ENCODE data around the gene ASAP2.

The ASAP2 gene

GRCh38 chr2:9291866-9292265 is 85.3 kb downstream of the ASAP2 start:
- no peak for DNase-seq (ENCODE audit: low read depth in 3 of 3, low spot score in 1 of 3)

GRCh38 chr2:9292426-9292825 is 85.8 kb downstream of the ASAP2 start:
- DNase-seq (ENCODE audit: low read depth in 3 of 3, low spot score in 1 of 3), result no peak

- DNase-seq (ENCODE audit: low read depth in 3 of 3, low spot score in 1 of 3), result no peak
These were observed 88.2 kb downstream of the ASAP2 start for GRCh38 chr2:9294764-9295163.

GRCh38 chr2:9296559-9296958 is 89.9 kb downstream of the ASAP2 start:
- no peak for DNase-seq (ENCODE audit: low read depth in 3 of 3, low spot score in 1 of 3)

GRCh38 chr2:9297156-9297555 is 90.5 kb downstream of the ASAP2 start:
- DNase-seq (ENCODE audit: low read depth in 3 of 3, low spot score in 1 of 3), result no peak

- no peak for DNase-seq (ENCODE audit: low read depth in 3 of 3, low spot score in 1 of 3)
These were observed 91.2 kb downstream of the ASAP2 start for GRCh38 chr2:9297807-9298206.

GRCh38 chr2:9298583-9298982 is 92.0 kb downstream of the ASAP2 start:
- DNase-seq (ENCODE audit: low read depth in 3 of 3, low spot score in 1 of 3), result no peak

- no peak for DNase-seq (ENCODE audit: low read depth in 3 of 3, low spot score in 1 of 3)
These were observed 92.8 kb downstream of the ASAP2 start for GRCh38 chr2:9299161-9300100.

GRCh38 chr2:9300214-9300613 is 93.6 kb downstream of the ASAP2 start:
- no peak for DNase-seq (ENCODE audit: low read depth in 3 of 3, low spot score in 1 of 3)

GRCh38 chr2:9300829-9301453 is 94.3 kb downstream of the ASAP2 start:
- DNase-seq (ENCODE audit: low read depth in 3 of 3, low spot score in 1 of 3), result no peak

GRCh38 chr2:9302755-9303154 is 96.1 kb downstream of the ASAP2 start:
- no peak for DNase-seq (ENCODE audit: low read depth in 3 of 3, low spot score in 1 of 3)

GRCh38 chr2:9303528-9304225 is 97.1 kb downstream of the ASAP2 start:
- no peak for DNase-seq (ENCODE audit: low read depth in 3 of 3, low spot score in 1 of 3)

- no peak for DNase-seq (ENCODE audit: low read depth in 3 of 3, low spot score in 1 of 3)
These were observed 100.3 kb downstream of the ASAP2 start for GRCh38 chr2:9306911-9307310.

GRCh38 chr2:9307535-9307934 is 100.9 kb downstream of the ASAP2 start:
- no peak for DNase-seq (ENCODE audit: low read depth in 3 of 3, low spot score in 1 of 3)

- DNase-seq (ENCODE audit: low read depth in 3 of 3, low spot score in 1 of 3), result no peak
These were observed 101.8 kb downstream of the ASAP2 start for GRCh38 chr2:9308186-9308955.

- DNase-seq (ENCODE audit: low read depth in 3 of 3, low spot score in 1 of 3), result no peak
These were observed 102.5 kb downstream of the ASAP2 start for GRCh38 chr2:9309147-9309546.

GRCh38 chr2:9310377-9310776 is 103.8 kb downstream of the ASAP2 start:
- no peak for DNase-seq (ENCODE audit: low read depth in 3 of 3, low spot score in 1 of 3)

GRCh38 chr2:9310798-9311197 is 104.2 kb downstream of the ASAP2 start:
- DNase-seq (ENCODE audit: low read depth in 3 of 3, low spot score in 1 of 3), result no peak

GRCh38 chr2:9311488-9311887 is 104.9 kb downstream of the ASAP2 start:
- DNase-seq (ENCODE audit: low read depth in 3 of 3, low spot score in 1 of 3), result no peak

GRCh38 chr2:9312591-9312990 is 106.0 kb downstream of the ASAP2 start:
- no peak for DNase-seq (ENCODE audit: low read depth in 3 of 3, low spot score in 1 of 3)

GRCh38 chr2:9313443-9313842 is 106.8 kb downstream of the ASAP2 start:
- DNase-seq (ENCODE audit: low read depth in 3 of 3, low spot score in 1 of 3), result no peak
